GM12873 (cell line): ENCODE results near the gene COPS6.

Experiments
- TF ChIP-seq, protein P1 (sequence below): IDR thresholded peaks from 2 replicates; pipeline ENCODE4 v1.5.1; 2012; ENCODE audit warnings: low read depth, mild to moderate bottlenecking, moderate library complexity, low read length, control low read depth; ENCODE audit not compliant: insufficient read depth; ENCODE audit errors: missing control alignments

Gene COPS6

DNA sequence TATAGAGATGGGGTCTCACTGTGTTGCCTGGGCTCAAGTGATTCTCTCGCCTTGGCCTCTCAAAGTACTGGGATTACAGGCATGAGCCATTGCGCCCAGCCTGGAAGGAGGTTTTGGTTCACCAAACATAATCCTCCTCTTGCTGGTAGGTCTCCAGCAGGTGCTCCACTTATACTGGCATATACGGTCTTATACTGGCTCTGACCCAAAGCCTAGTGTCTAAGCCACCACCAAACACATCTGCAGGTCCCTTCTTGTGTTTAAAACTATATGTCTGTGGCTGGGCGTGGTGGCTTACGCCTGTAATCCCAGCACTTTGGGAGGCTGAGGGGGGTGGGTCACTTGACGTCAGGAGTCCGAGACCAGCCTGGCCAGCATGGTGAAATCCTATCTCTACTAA, 43.4 kb downstream of the COPS6 start:
- TF ChIP-seq, protein P1, sequence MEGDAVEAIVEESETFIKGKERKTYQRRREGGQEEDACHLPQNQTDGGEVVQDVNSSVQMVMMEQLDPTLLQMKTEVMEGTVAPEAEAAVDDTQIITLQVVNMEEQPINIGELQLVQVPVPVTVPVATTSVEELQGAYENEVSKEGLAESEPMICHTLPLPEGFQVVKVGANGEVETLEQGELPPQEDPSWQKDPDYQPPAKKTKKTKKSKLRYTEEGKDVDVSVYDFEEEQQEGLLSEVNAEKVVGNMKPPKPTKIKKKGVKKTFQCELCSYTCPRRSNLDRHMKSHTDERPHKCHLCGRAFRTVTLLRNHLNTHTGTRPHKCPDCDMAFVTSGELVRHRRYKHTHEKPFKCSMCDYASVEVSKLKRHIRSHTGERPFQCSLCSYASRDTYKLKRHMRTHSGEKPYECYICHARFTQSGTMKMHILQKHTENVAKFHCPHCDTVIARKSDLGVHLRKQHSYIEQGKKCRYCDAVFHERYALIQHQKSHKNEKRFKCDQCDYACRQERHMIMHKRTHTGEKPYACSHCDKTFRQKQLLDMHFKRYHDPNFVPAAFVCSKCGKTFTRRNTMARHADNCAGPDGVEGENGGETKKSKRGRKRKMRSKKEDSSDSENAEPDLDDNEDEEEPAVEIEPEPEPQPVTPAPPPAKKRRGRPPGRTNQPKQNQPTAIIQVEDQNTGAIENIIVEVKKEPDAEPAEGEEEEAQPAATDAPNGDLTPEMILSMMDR: no peak

DNA sequence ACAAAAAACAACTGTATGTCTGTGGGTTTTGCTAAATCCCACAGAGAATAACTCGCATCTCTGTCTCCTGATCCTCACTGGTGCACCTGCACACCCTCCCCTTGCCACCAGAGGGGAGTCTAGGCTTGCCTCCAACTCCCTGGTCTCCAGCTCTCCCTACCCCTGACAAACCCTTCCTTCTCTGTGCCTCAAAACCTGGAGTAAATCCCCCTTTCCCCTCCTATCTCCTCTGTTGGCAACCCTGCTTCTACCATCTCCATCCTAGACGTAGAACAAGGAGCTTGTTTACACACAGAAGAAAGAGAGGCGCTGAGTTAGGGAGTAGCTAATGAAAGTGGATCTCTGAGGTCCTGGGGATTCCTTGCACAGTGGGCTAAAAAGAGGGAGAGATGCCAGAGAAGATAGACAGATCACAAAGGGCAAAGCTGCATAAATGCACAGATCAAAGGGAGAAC, 44.0 kb downstream of the COPS6 start:
- TF ChIP-seq, protein P1: peak; percentile 99

DNA sequence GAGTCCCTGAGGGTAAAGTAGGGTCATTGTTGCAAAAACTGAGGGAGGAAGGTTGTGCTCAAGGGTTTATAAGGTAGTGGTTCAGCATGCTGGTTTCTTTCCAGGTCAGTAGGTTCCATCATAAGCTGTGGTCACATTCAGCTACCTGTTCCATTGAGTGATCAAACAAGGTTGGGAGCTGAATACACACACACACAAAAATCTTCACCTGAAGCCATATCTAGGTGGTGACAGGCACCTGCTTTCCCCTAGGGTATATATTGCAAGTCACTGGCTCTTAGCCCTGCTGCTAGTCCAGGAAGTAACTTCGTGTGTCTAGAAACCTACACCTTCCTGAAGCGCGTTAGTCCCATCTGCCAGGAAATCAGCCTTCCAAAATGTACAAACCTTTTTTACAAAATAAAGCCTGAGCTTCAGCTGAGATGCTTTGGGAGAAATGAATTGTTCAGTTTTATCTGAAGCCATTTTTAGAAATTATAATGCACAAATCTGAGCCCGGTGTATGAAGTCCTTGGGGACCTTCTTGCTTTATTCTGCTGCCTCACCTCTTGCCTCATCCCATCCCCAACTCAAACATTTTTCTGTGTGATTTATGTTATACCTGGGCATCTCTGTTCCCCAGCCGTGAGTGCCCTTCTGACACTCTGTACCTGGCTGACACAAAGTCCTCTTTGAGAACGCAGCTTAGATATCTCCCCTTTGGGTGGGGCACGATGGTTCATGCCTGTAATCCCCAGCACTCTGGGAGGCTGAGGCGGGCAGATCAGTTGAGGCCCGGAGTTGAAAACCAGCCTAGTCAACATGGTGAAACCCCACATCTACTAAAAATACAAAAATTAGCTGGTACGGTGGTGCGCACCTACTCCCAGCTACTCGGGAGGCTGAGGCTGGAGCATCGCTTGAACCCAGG, 49.3 kb downstream of the COPS6 start:
- TF ChIP-seq, protein P1: no peak

DNA sequence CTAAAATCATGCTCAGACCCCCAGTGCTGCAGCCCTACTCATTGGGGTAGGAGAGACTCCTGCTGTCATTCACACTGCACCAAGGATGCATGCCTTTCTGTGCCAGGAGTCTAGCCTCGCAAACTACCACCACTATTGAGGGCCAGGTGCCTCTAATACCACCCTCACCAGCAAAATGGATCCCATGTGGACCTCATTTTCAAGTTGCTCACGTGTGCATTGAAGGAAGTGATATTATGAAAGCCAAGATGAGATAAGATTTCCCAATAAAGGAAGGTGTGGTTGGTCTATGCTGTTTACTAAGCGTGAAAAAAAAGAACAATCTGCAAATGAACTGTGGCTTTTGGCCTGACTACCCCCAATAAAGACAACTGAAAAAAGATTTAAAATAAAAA, 52.8 kb downstream of the COPS6 start:
- TF ChIP-seq, protein P1: no peak
